Measurements from ENCODE around the gene TNFSF11.

The TNFSF11 gene

GRCh38 chr13:42656161-42656560 lies 82.2 kb downstream of the TNFSF11 start:
- no peak for DNase-seq

DNA sequence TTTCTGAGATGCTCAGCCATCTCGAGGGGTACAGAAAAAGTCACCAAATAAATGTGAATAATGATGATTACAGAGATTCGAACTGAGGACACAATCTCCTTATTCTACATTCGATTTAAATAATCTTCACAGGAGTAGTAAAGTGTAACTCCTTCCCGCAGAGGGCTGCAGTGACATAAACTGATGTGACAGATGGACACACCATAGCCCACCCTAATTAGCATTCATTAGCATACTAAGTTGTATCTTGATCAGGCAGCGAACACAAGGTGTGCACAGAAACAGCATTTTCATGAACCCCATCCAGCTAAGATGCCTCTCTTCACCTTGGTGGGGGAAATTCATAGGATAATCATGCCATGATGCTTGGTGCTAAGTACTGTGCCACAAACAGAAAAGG lies 83.0 kb downstream of the TNFSF11 start:
- DNase-seq = no peak

Measured in suppressor macrophage treated with lipopolysaccharide for 4 hours (primary cell).